K562 (cell line): ENCODE results near the gene CUL4B. TPM values are rescaled to one million over a fixed set of nuclear protein-coding genes. Genes with fewer than 3 reads are reported as not detected.

Experiments
- ATF7 ChIP-seq: fragments of 450-650 bp; IDR thresholded peaks from 2 replicates; pipeline ENCODE4 v1.7.1; 2014; ENCODE audit warnings: mild to moderate bottlenecking, moderate library complexity
- BRF1 ChIP-seq: IDR thresholded peaks from 3 replicates; pipeline ENCODE4 v1.6.1; 2011; ENCODE audit warnings: borderline replicate concordance, mild to moderate bottlenecking; ENCODE audit not compliant: insufficient read length; ENCODE audit errors: extremely low read depth
- CREB1 ChIP-seq, 2 experiments: sonication (generic) in 1 of 2; formaldehyde crosslinking in 1 of 2; IDR thresholded peaks; 2 replicates each; pipeline versions ENCODE4 v1.6.1 to v1.8.0; 2012 to 2022; ENCODE audit warnings: inconsistent platforms in 1 of 2, mild to moderate bottlenecking in 1 of 2, missing genetic modification reagents in 1 of 2, moderate library complexity in 1 of 2
- EP400 ChIP-seq: fragments of 450-650 bp; IDR thresholded peaks from 2 replicates; pipeline ENCODE4 v1.6.1; 2017; ENCODE audit warnings: antibody characterized with exemption, mild to moderate bottlenecking, moderate library complexity
- NFIC ChIP-seq: fragments of 450-650 bp; IDR thresholded peaks from 2 replicates; pipeline ENCODE4 v1.6.1; 2017; ENCODE audit warnings: mild to moderate bottlenecking, inconsistent platforms
- PML ChIP-seq: IDR thresholded peaks from 2 replicates; pipeline ENCODE4 v1.6.1; 2012; ENCODE audit warnings: low read length, inconsistent platforms
- RAD51 ChIP-seq: fragments of 450-650 bp; IDR thresholded peaks from 2 replicates; pipeline ENCODE4 v1.7.1; 2016; ENCODE audit warnings: low read depth, mild to moderate bottlenecking, borderline replicate concordance
- SMC3 ChIP-seq: conservative IDR thresholded peaks from 2 replicates; pipeline ENCODE4 v1.6.1; 2011; ENCODE audit warnings: low read depth, low read length, improper control_type of control experiment; ENCODE audit not compliant: insufficient read depth
- YY1 ChIP-seq, 3 experiments: IDR thresholded peaks; 2 replicates each; pipeline ENCODE4 v1.6.1; 2011; ENCODE audit warnings: low read length in 2 of 3, mild to moderate bottlenecking in 2 of 3, moderate library complexity in 2 of 3, borderline replicate concordance in 1 of 3, control low read depth in 1 of 3, low read depth in 1 of 3; ENCODE audit not compliant: insufficient read depth in 3 of 3, insufficient replicate concordance in 2 of 3, control insufficient read depth in 1 of 3, insufficient read length in 1 of 3; ENCODE audit errors: extremely low read depth in 1 of 3
- ZBED1 ChIP-seq: IDR thresholded peaks from 2 replicates; pipeline ENCODE4 v1.6.1; 2014
- ZNF23 ChIP-seq: fragments of 250-450 bp; sonication (Bioruptor Pico); IDR thresholded peaks from 2 replicates; pipeline ENCODE4 v1.4.0; 2020; ENCODE audit warnings: mild to moderate bottlenecking
- ZNF408 ChIP-seq: fragments of 250-450 bp; sonication (Bioruptor Pico); IDR thresholded peaks from 2 replicates; pipeline ENCODE4 v1.4.0; 2020; ENCODE audit warnings: low read depth, mild to moderate bottlenecking, moderate library complexity
- ZNF431 ChIP-seq: sonication (generic); formaldehyde crosslinking; IDR thresholded peaks from 2 replicates; pipeline ENCODE4 v1.8.0; 2022; ENCODE audit warnings: mild to moderate bottlenecking, missing genetic modification reagents
- ZNF444 ChIP-seq: fragments of 250-450 bp; sonication (Bioruptor Pico); IDR thresholded peaks from 2 replicates; pipeline ENCODE4 v1.4.0; 2020; ENCODE audit warnings: mild to moderate bottlenecking, moderate library complexity
- ZNF77 ChIP-seq: fragments of 250-450 bp; sonication (Bioruptor Pico); IDR thresholded peaks from 2 replicates; pipeline ENCODE4 v1.5.0; 2020
- polyA plus RNA-seq, 8 experiments: library from polyadenylated mRNA; depleted of rRNA in 4 of 8; stranded (reverse) in 5 of 8; unstranded in 3 of 8; fragments of >200 nt; fragmentation: Nextera tagmentation in 2 of 8; fragmentation: Illumina TruSeq in 1 of 8; extraction: Ambion mirVana in 2 of 8; extraction: Trizol in 1 of 8; gene quantifications; 2 replicates each; pipeline versions ENCODE4 v1.2.1 to v1.2.3, GENCODE V29; 2011 to 2014; ENCODE audit warnings: inconsistent platforms in 1 of 8, missing spikeins in 1 of 8
- total RNA-seq, 7 experiments: library from RNA; depleted of rRNA in 6 of 7; stranded (reverse); fragments of >200 nt in 6 of 7; fragmentation: Illumina TruSeq in 2 of 7; extraction: Trizol in 2 of 7; gene quantifications; 2 replicates each; pipeline versions ENCODE4 v1.2.1 to v1.2.3, GENCODE V29; 2011 to 2021; ENCODE audit warnings: low replicate concordance in 1 of 7
- TF ChIP-seq, protein P1 (sequence below): sonication (generic); formaldehyde crosslinking; IDR thresholded peaks from 2 replicates; pipeline ENCODE4 v1.8.1; 2023; ENCODE audit warnings: missing genetic modification reagents, mild to moderate bottlenecking, borderline replicate concordance
- TF ChIP-seq, protein P2 (sequence below), 3 experiments: fragments of 200-800 bp in 1 of 3; fragments of 250-450 bp in 1 of 3; fragments of 450-650 bp in 1 of 3; sonication (Bioruptor Pico) in 1 of 3; sonication (Bioruptor generic) in 1 of 3; formaldehyde crosslinking in 1 of 3; IDR thresholded peaks; 2 replicates each; pipeline versions ENCODE4 v1.6.1 to v1.8.0; 2016 to 2022; ENCODE audit warnings: mild to moderate bottlenecking in 2 of 3, missing genetic modification characterization in 2 of 3, missing compliant biosample characterization in 1 of 3, moderate library complexity in 1 of 3

CUL4B gene
- total and polyA plus RNA-seq, 9 of the 15 experiments (the other 6 are each of a cell fraction or from before 2014, with no cell fraction given): 15.0 to 41.7 (median 37.5) TPM

DNA sequence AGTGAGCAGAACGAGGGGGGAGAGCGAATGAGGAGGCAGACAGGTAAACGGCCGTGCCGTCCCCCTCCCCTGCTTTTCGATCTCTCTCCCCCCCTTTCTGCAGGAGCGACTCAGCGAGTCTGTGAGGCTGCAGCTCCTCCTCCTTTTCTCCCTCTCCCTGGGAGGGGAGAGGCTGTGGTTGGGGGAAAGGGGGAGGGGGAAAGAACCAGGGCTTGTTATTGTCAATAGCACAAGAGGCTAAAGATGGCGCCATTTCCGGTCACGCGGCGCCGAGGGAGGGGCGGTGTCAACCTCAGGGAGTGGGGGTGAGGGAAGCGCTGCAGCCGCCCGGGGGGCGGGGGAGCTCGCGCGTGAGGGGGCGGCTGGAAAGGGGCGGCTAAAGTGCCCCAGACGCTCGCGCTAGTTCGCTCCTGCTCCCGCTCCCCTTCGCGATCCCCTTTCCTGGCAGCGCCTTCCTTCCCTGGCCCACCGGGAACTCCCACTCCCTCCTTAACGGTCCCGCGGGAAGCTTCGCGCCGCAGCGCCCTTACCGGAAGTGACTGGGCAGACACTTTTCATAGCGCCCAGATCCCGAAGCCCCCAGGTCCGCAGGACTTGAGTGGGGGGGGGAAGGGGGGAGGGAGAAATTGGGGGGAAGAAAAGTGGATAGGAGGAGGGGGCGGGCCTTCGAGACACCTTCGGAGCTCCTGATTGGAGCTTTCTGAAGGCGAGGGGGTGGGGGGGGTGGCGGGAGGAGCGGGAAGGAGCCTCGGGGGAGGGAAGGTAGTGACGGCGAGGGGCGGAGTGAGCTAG lies at the start of gene CUL4B (continued):
- TF ChIP-seq YY1 (IDR thresholded peaks at IDR 0.05; ENCODE audit: borderline replicate concordance in 1 of 3, control insufficient read depth in 1 of 3, extremely low read depth in 1 of 3, insufficient read depth in 3 of 3, insufficient read length in 1 of 3, insufficient replicate concordance in 2 of 3, low read depth in 1 of 3, low read length in 2 of 3): peak; percentile 53 to 94 (median 89)
- TF ChIP-seq BRF1: no peak
- peak; percentile 84 for TF ChIP-seq RAD51
- peak; percentile 33; the same call in 1 of the 2 replicates for TF ChIP-seq CREB1 (IDR thresholded peaks at IDR 0.05)
- TF ChIP-seq CREB1 (CRISPR knock-in tag; IDR thresholded peaks at IDR 0.05): no peak; the same call in none of the 2 replicates
- no peak for TF ChIP-seq ZNF23 (CRISPR knock-in tag)
- 0 out of 2 replicates have a peak, but pooled peaks have one; percentile 20 for TF ChIP-seq ZNF431 (CRISPR knock-in tag)
- TF ChIP-seq ZNF444 (CRISPR knock-in tag): 0 out of 2 replicates have a peak, but pooled peaks have one; percentile 0
- TF ChIP-seq, protein P1, sequence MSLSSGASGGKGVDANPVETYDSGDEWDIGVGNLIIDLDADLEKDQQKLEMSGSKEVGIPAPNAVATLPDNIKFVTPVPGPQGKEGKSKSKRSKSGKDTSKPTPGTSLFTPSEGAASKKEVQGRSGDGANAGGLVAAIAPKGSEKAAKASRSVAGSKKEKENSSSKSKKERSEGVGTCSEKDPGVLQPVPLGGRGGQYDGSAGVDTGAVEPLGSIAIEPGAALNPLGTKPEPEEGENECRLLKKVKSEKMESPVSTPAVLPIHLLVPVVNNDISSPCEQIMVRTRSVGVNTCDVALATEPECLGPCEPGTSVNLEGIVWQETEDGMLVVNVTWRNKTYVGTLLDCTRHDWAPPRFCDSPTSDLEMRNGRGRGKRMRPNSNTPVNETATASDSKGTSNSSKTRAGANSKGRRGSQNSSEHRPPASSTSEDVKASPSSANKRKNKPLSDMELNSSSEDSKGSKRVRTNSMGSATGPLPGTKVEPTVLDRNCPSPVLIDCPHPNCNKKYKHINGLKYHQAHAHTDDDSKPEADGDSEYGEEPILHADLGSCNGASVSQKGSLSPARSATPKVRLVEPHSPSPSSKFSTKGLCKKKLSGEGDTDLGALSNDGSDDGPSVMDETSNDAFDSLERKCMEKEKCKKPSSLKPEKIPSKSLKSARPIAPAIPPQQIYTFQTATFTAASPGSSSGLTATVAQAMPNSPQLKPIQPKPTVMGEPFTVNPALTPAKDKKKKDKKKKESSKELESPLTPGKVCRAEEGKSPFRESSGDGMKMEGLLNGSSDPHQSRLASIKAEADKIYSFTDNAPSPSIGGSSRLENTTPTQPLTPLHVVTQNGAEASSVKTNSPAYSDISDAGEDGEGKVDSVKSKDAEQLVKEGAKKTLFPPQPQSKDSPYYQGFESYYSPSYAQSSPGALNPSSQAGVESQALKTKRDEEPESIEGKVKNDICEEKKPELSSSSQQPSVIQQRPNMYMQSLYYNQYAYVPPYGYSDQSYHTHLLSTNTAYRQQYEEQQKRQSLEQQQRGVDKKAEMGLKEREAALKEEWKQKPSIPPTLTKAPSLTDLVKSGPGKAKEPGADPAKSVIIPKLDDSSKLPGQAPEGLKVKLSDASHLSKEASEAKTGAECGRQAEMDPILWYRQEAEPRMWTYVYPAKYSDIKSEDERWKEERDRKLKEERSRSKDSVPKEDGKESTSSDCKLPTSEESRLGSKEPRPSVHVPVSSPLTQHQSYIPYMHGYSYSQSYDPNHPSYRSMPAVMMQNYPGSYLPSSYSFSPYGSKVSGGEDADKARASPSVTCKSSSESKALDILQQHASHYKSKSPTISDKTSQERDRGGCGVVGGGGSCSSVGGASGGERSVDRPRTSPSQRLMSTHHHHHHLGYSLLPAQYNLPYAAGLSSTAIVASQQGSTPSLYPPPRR (CRISPR knock-in tag): no peak
- no peak for TF ChIP-seq ZBED1
- TF ChIP-seq ZNF77: no peak
- no peak for TF ChIP-seq ZNF408 (CRISPR knock-in tag)
- TF ChIP-seq PML: peak; percentile 60; the same call in 1 of the 2 replicates
- TF ChIP-seq, protein P2, sequence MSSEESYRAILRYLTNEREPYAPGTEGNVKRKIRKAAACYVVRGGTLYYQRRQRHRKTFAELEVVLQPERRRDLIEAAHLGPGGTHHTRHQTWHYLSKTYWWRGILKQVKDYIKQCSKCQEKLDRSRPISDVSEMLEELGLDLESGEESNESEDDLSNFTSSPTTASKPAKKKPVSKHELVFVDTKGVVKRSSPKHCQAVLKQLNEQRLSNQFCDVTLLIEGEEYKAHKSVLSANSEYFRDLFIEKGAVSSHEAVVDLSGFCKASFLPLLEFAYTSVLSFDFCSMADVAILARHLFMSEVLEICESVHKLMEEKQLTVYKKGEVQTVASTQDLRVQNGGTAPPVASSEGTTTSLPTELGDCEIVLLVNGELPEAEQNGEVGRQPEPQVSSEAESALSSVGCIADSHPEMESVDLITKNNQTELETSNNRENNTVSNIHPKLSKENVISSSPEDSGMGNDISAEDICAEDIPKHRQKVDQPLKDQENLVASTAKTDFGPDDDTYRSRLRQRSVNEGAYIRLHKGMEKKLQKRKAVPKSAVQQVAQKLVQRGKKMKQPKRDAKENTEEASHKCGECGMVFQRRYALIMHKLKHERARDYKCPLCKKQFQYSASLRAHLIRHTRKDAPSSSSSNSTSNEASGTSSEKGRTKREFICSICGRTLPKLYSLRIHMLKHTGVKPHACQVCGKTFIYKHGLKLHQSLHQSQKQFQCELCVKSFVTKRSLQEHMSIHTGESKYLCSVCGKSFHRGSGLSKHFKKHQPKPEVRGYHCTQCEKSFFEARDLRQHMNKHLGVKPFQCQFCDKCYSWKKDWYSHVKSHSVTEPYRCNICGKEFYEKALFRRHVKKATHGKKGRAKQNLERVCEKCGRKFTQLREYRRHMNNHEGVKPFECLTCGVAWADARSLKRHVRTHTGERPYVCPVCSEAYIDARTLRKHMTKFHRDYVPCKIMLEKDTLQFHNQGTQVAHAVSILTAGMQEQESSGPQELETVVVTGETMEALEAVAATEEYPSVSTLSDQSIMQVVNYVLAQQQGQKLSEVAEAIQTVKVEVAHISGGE (CRISPR knock-in tag; IDR thresholded peaks at IDR 0.05): peak in 1 of 3 experiments; percentile 92; a peak in 2 of 6 replicates
- TF ChIP-seq ATF7: peak; percentile 61; the same call in 1 of the 2 replicates
- 0 out of 2 replicates have a peak, but pooled peaks have one; percentile 20 for TF ChIP-seq NFIC
- TF ChIP-seq SMC3: no peak
- peak; percentile 87 for TF ChIP-seq EP400
